HAP-1 (cell line): ENCODE measurements around the gene THSD7B.
A peak's percentile ranks its signal among the peaks of the same experiment; 100 is the strongest.

Source experiments
- DNase-seq, 2 experiments: peaks; one replicate each; pipeline ENCODE4 v3.0.0-alpha.2; 2016 to 2020; ENCODE audit warnings: low spot score in 2 of 2
- H3K27me3 ChIP-seq: fragments of 250-450 bp; sonication (Bioruptor Pico); 2 replicates; pipeline ENCODE4 v1.5.1; 2020; ENCODE audit warnings: low read depth, mild to moderate bottlenecking, moderate library complexity
- H3K36me3 ChIP-seq: fragments of 250-450 bp; sonication (Bioruptor Pico); replicated peaks from 2 replicates; pipeline ENCODE4 v1.5.1; 2020; ENCODE audit warnings: mild to moderate bottlenecking
- H3K4me1 ChIP-seq: fragments of 250-450 bp; sonication (Bioruptor Pico); 2 replicates; pipeline ENCODE4 v1.5.1; 2020; ENCODE audit warnings: mild to moderate bottlenecking
- H3K4me3 ChIP-seq: fragments of 250-450 bp; sonication (Bioruptor Pico); 2 replicates; pipeline ENCODE4 v1.5.1; 2020; ENCODE audit warnings: mild to moderate bottlenecking, moderate library complexity
- H3K9me3 ChIP-seq: fragments of 250-450 bp; sonication (Bioruptor Pico); 2 replicates; pipeline ENCODE4 v1.5.1; 2020; ENCODE audit warnings: mild to moderate bottlenecking, moderate library complexity
- in situ Hi-C: fragments of 300-500 bp; cut with MboI; formaldehyde crosslinking; loops from 3 replicates; pipeline ENCODE4 v1.14.3; 2020; ENCODE audit warnings: low sequenced_read_pairs, inconsistent platforms, mixed read lengths

Gene THSD7B

GRCh38 chr2:137193401-137193800 is 428.1 kb downstream of the THSD7B start:
- Histone ChIP-seq H3K36me3 (no peaks in the 10 kb centered on the region), H3K27me3 (peaks cover 19% of the 10 kb centered on the region), H3K9me3 (no peaks in the 10 kb centered on the region), H3K4me3 (no peak overlapping the region), H3K4me1 (peaks cover 10% of the 10 kb centered on the region)
- in situ Hi-C loops = no loop called here
- no peak for DNase-seq

DNA sequence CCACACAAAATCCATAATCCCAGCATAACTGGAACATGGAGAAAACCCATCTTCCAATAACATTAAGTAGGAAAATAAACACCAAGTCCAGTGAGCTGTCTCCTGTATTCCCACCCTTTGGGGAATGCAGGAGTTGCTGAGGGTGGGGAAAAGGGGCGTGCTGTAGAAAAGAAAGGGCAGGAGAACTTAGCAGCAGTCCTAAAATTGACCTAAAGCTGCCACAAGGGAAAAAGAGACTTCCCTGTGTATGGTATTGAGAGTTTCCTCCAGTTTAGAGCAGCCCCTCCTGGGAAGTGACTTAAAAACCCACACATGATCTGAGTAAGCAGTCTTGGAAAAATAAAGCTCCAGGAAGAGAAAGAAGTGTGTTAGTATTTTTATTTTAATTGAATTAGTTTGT is 428.8 kb downstream of the THSD7B start:
- H3K9me3 ChIP-seq = no peaks in the 10 kb centered on the region
- peak; percentile 41 to 88 for DNase-seq
- H3K4me3 ChIP-seq = no peak overlapping the region
- in situ Hi-C loops = no loop called here
- H3K36me3 ChIP-seq = no peaks in the 10 kb centered on the region
- peaks cover 26% of the 10 kb centered on the region for H3K27me3 ChIP-seq
- H3K4me1 ChIP-seq = peaks cover 10% of the 10 kb centered on the region

DNA sequence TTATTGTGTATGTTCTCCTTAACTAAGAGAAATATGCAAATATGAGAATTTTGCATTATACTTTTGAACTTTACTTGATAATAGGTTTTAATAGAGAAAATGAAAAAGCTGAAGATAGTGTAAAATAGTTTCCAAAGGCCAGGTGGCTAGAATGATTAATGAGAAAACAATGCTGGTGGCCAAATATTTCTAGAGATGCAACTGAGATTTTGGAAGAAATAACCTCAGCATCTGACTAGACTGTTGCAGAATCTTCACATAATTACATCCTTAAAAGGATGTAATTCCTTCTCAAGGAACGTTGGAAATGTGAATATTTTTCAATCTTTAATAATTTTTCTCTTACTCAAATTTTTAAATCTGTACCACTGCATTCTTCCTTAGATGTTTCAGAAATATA is 434.4 kb downstream of the THSD7B start:
- Histone ChIP-seq H3K36me3 (no peaks in the 10 kb centered on the region), H3K4me3 (no peak overlapping the region), H3K27me3 (peaks cover 41% of the 10 kb centered on the region), H3K9me3 (no peaks in the 10 kb centered on the region), H3K4me1 (peaks cover 2% of the 10 kb centered on the region)
- DNase-seq = no peak
- in situ Hi-C loops = no loop called here

DNA sequence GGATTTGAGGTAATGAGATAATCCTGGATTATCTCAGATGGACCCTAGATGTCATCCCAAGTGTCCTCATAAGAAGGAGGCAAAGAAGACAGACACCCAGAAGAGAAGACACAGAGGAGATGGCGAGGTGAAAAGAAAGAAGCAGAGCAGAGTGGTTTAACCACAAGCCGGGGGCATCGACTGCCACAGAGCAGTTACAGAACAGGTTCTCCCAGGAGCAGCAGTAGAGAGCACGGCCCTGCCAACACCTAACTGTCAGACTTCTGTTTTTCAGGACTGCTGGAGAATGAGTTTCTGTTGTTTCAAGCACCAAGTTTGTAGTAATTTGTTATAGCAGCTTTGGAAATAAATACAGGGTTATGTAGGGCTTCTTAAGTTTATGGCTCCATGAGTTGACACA is 437.0 kb downstream of the THSD7B start:
- Histone ChIP-seq H3K36me3 (no peaks in the 10 kb centered on the region), H3K4me1 (peaks cover 9% of the 10 kb centered on the region), H3K4me3 (no peak overlapping the region), H3K27me3 (peaks cover 33% of the 10 kb centered on the region), H3K9me3 (no peaks in the 10 kb centered on the region)
- no peak for DNase-seq
- in situ Hi-C loops = no loop called here

GRCh38 chr2:137205324-137205723 is 440.0 kb downstream of the THSD7B start:
- in situ Hi-C loops = no loop called here
- peaks cover 11% of the 10 kb centered on the region for H3K4me1 ChIP-seq
- H3K27me3 ChIP-seq = peaks cover 8% of the 10 kb centered on the region
- no peaks in the 10 kb centered on the region for H3K9me3 ChIP-seq
- no peaks in the 10 kb centered on the region for H3K36me3 ChIP-seq
- H3K4me3 ChIP-seq = no peak overlapping the region
- DNase-seq = no peak

GRCh38 chr2:137206069-137206468 is 440.7 kb downstream of the THSD7B start:
- no peak overlapping the region for H3K4me3 ChIP-seq
- in situ Hi-C loops = no loop called here
- H3K36me3 ChIP-seq = no peaks in the 10 kb centered on the region
- no peak for DNase-seq
- H3K27me3 ChIP-seq = peaks cover 8% of the 10 kb centered on the region
- H3K4me1 ChIP-seq = peaks cover 11% of the 10 kb centered on the region
- H3K9me3 ChIP-seq = no peaks in the 10 kb centered on the region

- no peaks in the 10 kb centered on the region for H3K9me3 ChIP-seq
- no peak for DNase-seq
These were observed 441.7 kb downstream of the THSD7B start for GRCh38 chr2:137207030-137207429.

DNA sequence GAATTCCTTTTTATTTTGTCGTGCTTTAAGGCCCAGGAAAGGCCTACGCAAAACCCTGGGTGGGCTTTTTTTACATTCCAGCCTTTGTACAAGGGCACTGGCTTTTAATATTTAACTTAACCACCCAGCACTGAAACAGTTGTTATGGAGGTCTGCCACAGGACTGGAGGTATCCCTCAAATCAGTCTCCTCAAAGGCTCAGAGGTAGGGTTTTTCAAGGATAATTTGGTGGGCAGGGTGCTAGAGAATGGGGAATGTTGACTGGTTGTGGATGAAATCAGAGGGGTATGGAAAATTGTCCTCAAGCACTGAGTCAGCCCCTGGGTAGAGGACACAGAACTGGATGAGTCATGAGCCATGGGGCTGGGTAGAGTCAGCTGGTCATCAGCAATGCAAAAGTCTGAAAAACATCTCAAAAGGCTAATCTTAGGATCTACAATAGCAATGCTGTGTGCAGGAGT is 443.1 kb downstream of the THSD7B start:
- no peak for DNase-seq
- in situ Hi-C loops = no loop called here
- Histone ChIP-seq H3K4me1 (peaks cover 11% of the 10 kb centered on the region), H3K27me3 (no peaks in the 10 kb centered on the region), H3K4me3 (no peak overlapping the region), H3K36me3 (no peaks in the 10 kb centered on the region), H3K9me3 (no peaks in the 10 kb centered on the region)

More at GRCh38 chr2:137207030-137207429, 441.7 kb downstream of the THSD7B start:
- Histone ChIP-seq H3K27me3 (peaks cover 3% of the 10 kb centered on the region; the same call in 1 of the 2 replicates), H3K36me3 (no peaks in the 10 kb centered on the region), H3K4me1 (peaks cover 11% of the 10 kb centered on the region), H3K4me3 (no peak overlapping the region)
- in situ Hi-C loops = no loop called here

- H3K4me3 ChIP-seq = no peak overlapping the region
- in situ Hi-C loops = no loop called here
- H3K27me3 ChIP-seq = no peaks in the 10 kb centered on the region
- H3K36me3 ChIP-seq = no peaks in the 10 kb centered on the region
- peaks cover 11% of the 10 kb centered on the region for H3K4me1 ChIP-seq
- DNase-seq = no peak
- H3K9me3 ChIP-seq = no peaks in the 10 kb centered on the region
These were observed 444.7 kb downstream of the THSD7B start for GRCh38 chr2:137210039-137210438.

DNA sequence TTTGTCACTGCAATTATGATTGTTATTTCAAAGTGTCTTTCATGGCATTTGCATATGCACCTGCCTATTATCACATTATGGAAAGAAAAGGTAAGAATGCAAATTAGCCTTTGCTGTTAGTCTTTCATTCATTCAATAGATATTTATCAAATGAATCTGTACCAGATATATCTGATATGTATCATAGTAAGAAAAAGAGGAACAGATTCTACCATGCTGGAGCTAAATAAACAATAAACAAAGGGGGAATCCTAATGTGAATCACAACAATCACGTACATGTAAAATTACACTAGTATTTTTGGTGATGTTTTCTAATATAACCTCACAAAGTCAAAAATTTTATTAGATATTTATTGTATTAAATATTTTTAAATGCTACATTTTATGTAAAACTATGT is 446.4 kb downstream of the THSD7B start:
- in situ Hi-C loops = no loop called here
- peaks cover 8% of the 10 kb centered on the region for H3K4me1 ChIP-seq
- H3K27me3 ChIP-seq = no peaks in the 10 kb centered on the region
- no peaks in the 10 kb centered on the region for H3K36me3 ChIP-seq
- no peak overlapping the region for H3K4me3 ChIP-seq
- no peak for DNase-seq
- H3K9me3 ChIP-seq = no peaks in the 10 kb centered on the region

GRCh38 chr2:137220438-137220993 is 455.2 kb downstream of the THSD7B start:
- Histone ChIP-seq H3K4me3 (no peak overlapping the region), H3K9me3 (no peaks in the 10 kb centered on the region), H3K4me1 (peaks cover 9% of the 10 kb centered on the region), H3K36me3 (no peaks in the 10 kb centered on the region), H3K27me3 (0 out of 2 replicates have a peak, but pooled peaks cover 2% of the 10 kb centered on the region)
- in situ Hi-C loops = no loop called here
- DNase-seq = peak in 1 of 2 experiments; percentile 20

GRCh38 chr2:137221797-137222492 is 456.6 kb downstream of the THSD7B start:
- 0 out of 2 replicates have a peak, but pooled peaks cover 2% of the 10 kb centered on the region for H3K27me3 ChIP-seq
- H3K4me1 ChIP-seq = peaks cover 9% of the 10 kb centered on the region
- no peak overlapping the region for H3K4me3 ChIP-seq
- H3K36me3 ChIP-seq = no peaks in the 10 kb centered on the region
- in situ Hi-C loops = no loop called here
- DNase-seq = no peak
- H3K9me3 ChIP-seq = no peaks in the 10 kb centered on the region

DNA sequence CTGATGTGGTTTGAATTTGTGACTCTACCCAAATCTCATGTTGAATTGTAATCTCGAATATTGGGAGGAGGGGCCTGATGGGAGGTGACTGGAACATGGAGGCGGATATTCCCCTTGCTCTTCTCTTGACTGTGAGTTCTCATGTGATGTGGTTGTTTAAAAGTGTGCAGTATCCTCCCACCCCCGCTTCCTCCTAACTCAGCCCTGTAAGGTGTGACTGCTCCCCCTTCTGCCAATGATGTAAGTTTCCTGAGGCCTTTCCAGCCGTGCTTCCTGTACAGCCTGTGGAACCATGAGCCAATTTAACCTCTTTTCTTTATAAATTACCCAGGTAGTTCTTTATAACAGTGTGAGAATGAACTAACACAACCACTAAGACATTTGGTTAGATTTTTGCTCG is 458.4 kb downstream of the THSD7B start:
- no peaks in the 10 kb centered on the region for H3K9me3 ChIP-seq
- no peak overlapping the region for H3K4me3 ChIP-seq
- DNase-seq = no peak
- in situ Hi-C loops = no loop called here
- H3K4me1 ChIP-seq = peaks cover 9% of the 10 kb centered on the region
- no peaks in the 10 kb centered on the region for H3K27me3 ChIP-seq
- H3K36me3 ChIP-seq = no peaks in the 10 kb centered on the region

DNA sequence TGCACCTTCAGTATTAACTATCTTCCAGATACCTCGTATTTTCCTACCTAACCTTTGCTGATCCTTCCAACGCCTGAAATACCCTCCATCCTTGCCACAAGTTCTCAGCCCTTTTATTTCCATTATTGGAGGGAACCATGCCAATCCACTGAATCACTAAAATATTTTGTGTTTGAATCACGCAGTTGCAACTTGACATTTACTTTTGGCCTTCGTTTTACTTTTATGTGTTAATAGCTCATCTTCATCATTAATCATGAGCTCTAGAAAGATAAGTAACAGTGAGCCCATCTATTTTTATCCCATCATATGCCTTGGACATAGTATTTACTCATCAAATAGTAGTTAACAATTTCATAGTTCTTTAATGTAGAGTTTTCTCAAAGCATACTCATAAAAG is 463.2 kb downstream of the THSD7B start:
- Histone ChIP-seq H3K4me3 (no peak overlapping the region), H3K9me3 (no peaks in the 10 kb centered on the region), H3K27me3 (no peaks in the 10 kb centered on the region), H3K4me1 (peaks cover 13% of the 10 kb centered on the region), H3K36me3 (no peaks in the 10 kb centered on the region)
- no peak for DNase-seq
- in situ Hi-C loops = loop anchor here (25.0 kb wide), 1 partner anchor 609 kb away; no protein-coding TSS in a partner anchor
